SK-N-SH treated with all-trans-retinoic acid at 6 μM for 48 hours (cell line): ENCODE data around the gene ACADSB.

Experiments used
- CREB5 ChIP-seq: fragments of 250-450 bp; sonication (Bioruptor Pico); IDR thresholded peaks from 2 replicates; pipeline ENCODE4 v1.5.1; 2020; ENCODE audit warnings: low read depth, mild to moderate bottlenecking, moderate library complexity
- ESRRG ChIP-seq: fragments of 250-450 bp; sonication (Bioruptor Pico); IDR thresholded peaks from 2 replicates; pipeline ENCODE4 v1.6.1; 2021; ENCODE audit warnings: mild to moderate bottlenecking
- OSR1 ChIP-seq: fragments of 250-450 bp; sonication (Bioruptor Pico); IDR thresholded peaks from 2 replicates; pipeline ENCODE4 v1.8.0; 2022; ENCODE audit warnings: moderate library complexity, mild to moderate bottlenecking, inconsistent platforms
- RARB ChIP-seq: fragments of 250-450 bp; sonication (Bioruptor Pico); IDR thresholded peaks from 2 replicates; pipeline ENCODE4 v1.8.0; 2021; ENCODE audit warnings: mild to moderate bottlenecking, moderate library complexity
- TSHZ2 ChIP-seq: fragments of 250-450 bp; sonication (Bioruptor Pico); IDR thresholded peaks from 2 replicates; pipeline ENCODE4 v1.5.0; 2020; ENCODE audit warnings: mild to moderate bottlenecking, moderate library complexity
- ZFP3 ChIP-seq: fragments of 250-450 bp; sonication (Bioruptor Pico); IDR thresholded peaks from 2 replicates; pipeline ENCODE4 v1.5.0; 2020; ENCODE audit warnings: mild to moderate bottlenecking, moderate library complexity
- ZFP30 ChIP-seq: fragments of 450-650 bp; formaldehyde crosslinking; IDR thresholded peaks from 2 replicates; pipeline ENCODE4 v1.5.0; 2022; ENCODE audit warnings: mild to moderate bottlenecking, moderate library complexity
- ZNF565 ChIP-seq: fragments of 450-650 bp; formaldehyde crosslinking; conservative IDR thresholded peaks from 2 replicates; pipeline ENCODE4 v1.5.0; 2020; ENCODE audit warnings: low read depth, mild to moderate bottlenecking, moderate library complexity
- ZNF70 ChIP-seq: fragments of 450-650 bp; formaldehyde crosslinking; IDR thresholded peaks from 2 replicates; pipeline ENCODE4 v1.5.0; 2020; ENCODE audit warnings: mild to moderate bottlenecking, moderate library complexity
- ZNF8 ChIP-seq: fragments of 450-650 bp; formaldehyde crosslinking; IDR thresholded peaks from 2 replicates; pipeline ENCODE4 v1.5.0; 2020; ENCODE audit warnings: mild to moderate bottlenecking, moderate library complexity
- TF ChIP-seq, protein P1 (sequence below): fragments of 250-450 bp; sonication (Bioruptor Pico); IDR thresholded peaks from 2 replicates; pipeline ENCODE4 v1.5.1; 2021; ENCODE audit warnings: mild to moderate bottlenecking, moderate library complexity

- no peak for TF ChIP-seq RARB
- TF ChIP-seq ZNF565 (CRISPR knock-in tag), result no peak
- TF ChIP-seq CREB5 (CRISPR knock-in tag), result no peak
- no peak for TF ChIP-seq ZFP30 (CRISPR knock-in tag)
- no peak for TF ChIP-seq ESRRG (CRISPR knock-in tag)
- TF ChIP-seq, protein P1, sequence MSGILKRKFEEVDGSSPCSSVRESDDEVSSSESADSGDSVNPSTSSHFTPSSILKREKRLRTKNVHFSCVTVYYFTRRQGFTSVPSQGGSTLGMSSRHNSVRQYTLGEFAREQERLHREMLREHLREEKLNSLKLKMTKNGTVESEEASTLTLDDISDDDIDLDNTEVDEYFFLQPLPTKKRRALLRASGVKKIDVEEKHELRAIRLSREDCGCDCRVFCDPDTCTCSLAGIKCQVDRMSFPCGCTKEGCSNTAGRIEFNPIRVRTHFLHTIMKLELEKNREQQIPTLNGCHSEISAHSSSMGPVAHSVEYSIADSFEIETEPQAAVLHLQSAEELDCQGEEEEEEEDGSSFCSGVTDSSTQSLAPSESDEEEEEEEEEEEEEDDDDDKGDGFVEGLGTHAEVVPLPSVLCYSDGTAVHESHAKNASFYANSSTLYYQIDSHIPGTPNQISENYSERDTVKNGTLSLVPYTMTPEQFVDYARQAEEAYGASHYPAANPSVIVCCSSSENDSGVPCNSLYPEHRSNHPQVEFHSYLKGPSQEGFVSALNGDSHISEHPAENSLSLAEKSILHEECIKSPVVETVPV (CRISPR knock-in tag), result no peak
- TF ChIP-seq ZNF8 (CRISPR knock-in tag), result no peak
- TF ChIP-seq ZFP3 (CRISPR knock-in tag), result no peak
- no peak for TF ChIP-seq ZNF70 (CRISPR knock-in tag)
- TF ChIP-seq OSR1 (CRISPR knock-in tag), result no peak
- no peak for TF ChIP-seq TSHZ2 (CRISPR knock-in tag)
These were observed 7.4 kb downstream of the ACADSB start for GRCh38 chr10:123016228-123016627.
